OCI-LY3 (cell line): ENCODE data around the gene EIF2S2.

Source experiments
- H2AFZ ChIP-seq: fragments of 200-600, 300-600 bp; shearing (Covaris generic); 2 replicates; pipeline ENCODE4 v1.6.0; 2014; ENCODE audit warnings: antibody characterized with exemption, low read depth, low read length
- H3K27ac ChIP-seq: fragments of 200-600, 300-600 bp; sonication (generic); 2 replicates; pipeline ENCODE4 v1.5.1; 2014; ENCODE audit warnings: mild to moderate bottlenecking, low read length, moderate library complexity, mixed read lengths
- H3K27me3 ChIP-seq: fragments of 200-600, 300-600 bp; sonication (generic); 2 replicates; pipeline ENCODE4 v1.6.1; 2014; ENCODE audit warnings: low read depth, low read length, mixed read lengths
- H3K36me3 ChIP-seq: fragments of 200-600, 300-600 bp; sonication (generic); replicated peaks from 2 replicates; pipeline ENCODE3; 2014; ENCODE audit warnings: low read depth, low read length, mixed read lengths
- H3K4me1 ChIP-seq: fragments of 300-600, 200-600 bp; sonication (generic); 2 replicates; pipeline ENCODE4 v1.6.1; 2014; ENCODE audit warnings: low read length, mixed read lengths
- H3K4me2 ChIP-seq: fragments of 200-600, 300-600 bp; sonication (generic); 2 replicates; pipeline ENCODE4 v1.6.1; 2014; ENCODE audit warnings: low read length, mixed read lengths
- H3K4me3 ChIP-seq: fragments of 300-600, 200-600 bp; sonication (generic); 2 replicates; pipeline ENCODE4 v1.5.1; 2014; ENCODE audit warnings: antibody characterized with exemption, mild to moderate bottlenecking, low read length, moderate library complexity
- H3K79me2 ChIP-seq: fragments of 300-600, 200-600 bp; shearing (Covaris generic); 2 replicates; pipeline ENCODE4 v1.6.1; 2014; ENCODE audit warnings: mild to moderate bottlenecking, low read length, mixed read lengths
- H3K9ac ChIP-seq: fragments of 300-600, 200-600 bp; shearing (Covaris generic); 2 replicates; pipeline ENCODE4 v1.6.0; 2014; ENCODE audit warnings: mild to moderate bottlenecking, low read length, moderate library complexity
- H3K9me3 ChIP-seq: fragments of 200-600, 300-600 bp; shearing (Covaris generic); 2 replicates; pipeline ENCODE4 v1.6.1; 2014; ENCODE audit warnings: low read length, mixed read lengths; ENCODE audit not compliant: insufficient read depth
- H4K20me1 ChIP-seq: fragments of 200-600, 300-600 bp; sonication (generic); 2 replicates; pipeline ENCODE4 v1.6.1; 2016; ENCODE audit warnings: low read length, mixed read lengths; ENCODE audit not compliant: insufficient read depth
- EZH2phosphoT487 ChIP-seq: fragments of 200-600 bp; shearing (Covaris generic); IDR thresholded peaks from 2 replicates; pipeline ENCODE4 v1.6.1; 2018; ENCODE audit warnings: antibody characterized with exemption, mixed run types, low read depth
- TF ChIP-seq, protein P1 (sequence below): fragments of 200-600, 300-600 bp; sonication (generic); IDR thresholded peaks from 2 replicates; pipeline ENCODE4 v1.5.1; 2014; ENCODE audit warnings: antibody characterized with exemption, low read length, low read depth

The EIF2S2 gene

GRCh38 chr20:34065260-34065659 lies 46.8 kb downstream of the EIF2S2 start:
- Histone ChIP-seq H3K36me3 (peaks cover 6% of the 10 kb centered on the region), H3K9me3 (no peaks in the 10 kb centered on the region), H4K20me1 (peaks cover 67% of the 10 kb centered on the region), H3K27me3 (no peaks in the 10 kb centered on the region), H3K27ac (no peak overlapping the region), H3K4me3 (no peak overlapping the region), H2AFZ (no peak overlapping the region), H3K9ac (no peak overlapping the region), H3K4me2 (no peak overlapping the region), H3K4me1 (peaks cover 7% of the 10 kb centered on the region), H3K79me2 (peaks cover 35% of the 10 kb centered on the region)
- TF ChIP-seq, protein P1, sequence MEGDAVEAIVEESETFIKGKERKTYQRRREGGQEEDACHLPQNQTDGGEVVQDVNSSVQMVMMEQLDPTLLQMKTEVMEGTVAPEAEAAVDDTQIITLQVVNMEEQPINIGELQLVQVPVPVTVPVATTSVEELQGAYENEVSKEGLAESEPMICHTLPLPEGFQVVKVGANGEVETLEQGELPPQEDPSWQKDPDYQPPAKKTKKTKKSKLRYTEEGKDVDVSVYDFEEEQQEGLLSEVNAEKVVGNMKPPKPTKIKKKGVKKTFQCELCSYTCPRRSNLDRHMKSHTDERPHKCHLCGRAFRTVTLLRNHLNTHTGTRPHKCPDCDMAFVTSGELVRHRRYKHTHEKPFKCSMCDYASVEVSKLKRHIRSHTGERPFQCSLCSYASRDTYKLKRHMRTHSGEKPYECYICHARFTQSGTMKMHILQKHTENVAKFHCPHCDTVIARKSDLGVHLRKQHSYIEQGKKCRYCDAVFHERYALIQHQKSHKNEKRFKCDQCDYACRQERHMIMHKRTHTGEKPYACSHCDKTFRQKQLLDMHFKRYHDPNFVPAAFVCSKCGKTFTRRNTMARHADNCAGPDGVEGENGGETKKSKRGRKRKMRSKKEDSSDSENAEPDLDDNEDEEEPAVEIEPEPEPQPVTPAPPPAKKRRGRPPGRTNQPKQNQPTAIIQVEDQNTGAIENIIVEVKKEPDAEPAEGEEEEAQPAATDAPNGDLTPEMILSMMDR = no peak
- no peak for TF ChIP-seq EZH2phosphoT487

DNA sequence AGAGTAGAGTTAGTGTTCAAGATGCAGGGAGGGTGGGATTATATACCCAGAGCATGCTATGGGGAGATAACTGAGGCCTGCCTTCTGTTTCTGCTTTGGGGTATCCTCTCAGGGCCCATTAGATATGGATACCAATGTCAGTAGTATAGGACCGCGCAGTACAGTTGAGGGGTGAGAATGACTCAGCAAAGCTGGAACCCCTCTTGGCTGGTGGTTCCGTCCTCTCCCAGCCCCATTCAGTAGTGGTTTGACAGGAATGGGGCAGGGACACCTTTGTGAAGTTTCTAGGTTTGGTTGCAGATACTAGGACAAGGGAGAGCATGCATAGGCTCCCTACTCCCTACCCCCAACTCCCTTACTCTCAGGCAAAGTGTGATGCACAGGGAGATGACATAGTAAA lies 47.8 kb downstream of the EIF2S2 start:
- Histone ChIP-seq H3K4me2 (no peak overlapping the region), H3K36me3 (peaks cover 9% of the 10 kb centered on the region), H3K27me3 (no peaks in the 10 kb centered on the region), H3K9me3 (no peaks in the 10 kb centered on the region), H3K9ac (no peak overlapping the region), H3K79me2 (peaks cover 37% of the 10 kb centered on the region), H4K20me1 (peaks cover 71% of the 10 kb centered on the region), H3K4me1 (peaks cover 7% of the 10 kb centered on the region), H3K4me3 (no peak overlapping the region), H2AFZ (no peak overlapping the region), H3K27ac (no peak overlapping the region)
- no peak for TF ChIP-seq EZH2phosphoT487
- TF ChIP-seq, protein P1 = no peak

DNA sequence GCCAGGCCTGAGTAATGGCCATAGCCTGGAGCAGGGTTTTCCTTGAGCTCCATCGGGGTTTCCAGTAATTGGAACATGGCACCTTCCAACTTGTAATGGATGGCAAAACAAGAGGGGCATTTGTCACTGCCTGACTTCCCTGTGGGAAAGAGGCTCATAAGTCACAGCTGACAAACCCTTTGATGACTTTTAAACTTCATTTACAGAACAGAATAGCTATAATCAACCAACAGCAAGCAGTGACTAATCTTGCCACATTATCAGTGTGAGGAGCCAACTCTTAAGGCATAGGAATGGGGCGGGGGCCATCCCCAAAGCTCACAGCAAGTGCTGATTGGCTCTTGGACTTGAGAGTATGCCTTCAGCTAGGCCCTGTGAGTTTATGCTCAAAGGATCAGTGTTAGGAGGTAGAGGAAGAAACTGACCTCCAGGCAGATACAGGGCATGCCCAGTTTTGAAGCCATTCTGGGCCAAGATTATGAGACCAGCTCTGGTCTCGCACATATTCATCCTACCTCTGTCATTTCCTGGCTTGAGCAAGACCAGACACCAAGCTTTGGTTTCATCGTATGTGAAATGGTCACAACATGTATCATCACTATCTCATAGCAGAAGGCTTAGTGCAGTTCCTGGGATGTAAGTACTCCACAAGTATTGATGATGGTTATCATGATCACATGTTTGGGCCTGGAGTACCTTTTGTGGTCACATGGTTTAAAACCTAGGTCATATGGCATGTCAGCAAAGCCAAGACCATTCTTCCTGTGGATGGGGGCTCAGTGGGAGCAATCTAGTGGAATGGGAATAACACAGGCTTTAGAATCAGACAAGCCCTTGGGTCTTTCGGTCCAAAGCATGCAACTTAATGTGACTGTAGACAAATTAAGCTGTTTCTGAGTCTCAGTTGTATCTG lies 49.2 kb downstream of the EIF2S2 start:
- Histone ChIP-seq H3K79me2 (peaks cover 46% of the 10 kb centered on the region), H3K9ac (no peak overlapping the region), H3K4me3 (no peak overlapping the region), H3K27ac (no peak overlapping the region), H3K36me3 (peaks cover 9% of the 10 kb centered on the region), H3K27me3 (no peaks in the 10 kb centered on the region), H3K4me2 (no peak overlapping the region), H3K9me3 (no peaks in the 10 kb centered on the region), H4K20me1 (peaks cover 75% of the 10 kb centered on the region), H2AFZ (no peak overlapping the region), H3K4me1 (peaks cover 7% of the 10 kb centered on the region)
- TF ChIP-seq EZH2phosphoT487 = no peak
- TF ChIP-seq, protein P1 = no peak

GRCh38 chr20:34061695-34062094 lies 50.3 kb downstream of the EIF2S2 start:
- no peak overlapping the region for H2AFZ ChIP-seq
- H3K79me2 ChIP-seq = peaks cover 47% of the 10 kb centered on the region
- peaks cover 7% of the 10 kb centered on the region for H3K4me1 ChIP-seq
- peaks cover 9% of the 10 kb centered on the region for H3K36me3 ChIP-seq
- H4K20me1 ChIP-seq = peaks cover 75% of the 10 kb centered on the region
- no peak overlapping the region for H3K27ac ChIP-seq
- no peak overlapping the region for H3K9ac ChIP-seq
- no peak overlapping the region for H3K4me3 ChIP-seq
- no peaks in the 10 kb centered on the region for H3K9me3 ChIP-seq
- no peak overlapping the region for H3K4me2 ChIP-seq
- H3K27me3 ChIP-seq = no peaks in the 10 kb centered on the region
- TF ChIP-seq, protein P1 = no peak
- no peak for TF ChIP-seq EZH2phosphoT487
